ENCODE results near the gene GAN.
A peak's percentile ranks its signal among the peaks of the same experiment; 100 is the strongest.
"Not testable (repeated sequence)": the region's sequence is repeated elsewhere in the genome, so short reads cannot be mapped to it uniquely, and the experiment has no call there.

GAN gene

GRCh38 chr16:81401035-81401950 lies 86.5 kb downstream of the GAN start:
- no peak for DNase-seq

- no peak for DNase-seq
These were observed 88.4 kb downstream of the GAN start for GRCh38 chr16:81403208-81403600.

- peak; percentile 88 for DNase-seq
These were observed 89.0 kb downstream of the GAN start for GRCh38 chr16:81403601-81404391.

- not testable (repeated sequence) for DNase-seq
These were observed 90.2 kb downstream of the GAN start for GRCh38 chr16:81405002-81405401.

- DNase-seq, result no peak
These were observed 90.9 kb downstream of the GAN start for GRCh38 chr16:81405702-81406113.

GRCh38 chr16:81408409-81408950 lies 93.7 kb downstream of the GAN start:
- no peak for DNase-seq

GRCh38 chr16:81409016-81409556 lies 94.3 kb downstream of the GAN start:
- no peak for DNase-seq

GRCh38 chr16:81410643-81411293 lies 96.0 kb downstream of the GAN start:
- no peak for DNase-seq

- no peak for DNase-seq
These were observed 98.7 kb downstream of the GAN start for GRCh38 chr16:81413245-81413990.

- DNase-seq, result no peak
These were observed 101.0 kb downstream of the GAN start for GRCh38 chr16:81415751-81416150.

- DNase-seq, result no peak
These were observed 102.0 kb downstream of the GAN start for GRCh38 chr16:81416749-81417148.

- no peak for DNase-seq
These were observed 102.4 kb downstream of the GAN start for GRCh38 chr16:81417210-81417609.

GRCh38 chr16:81419806-81420205 lies 105.0 kb downstream of the GAN start:
- DNase-seq, result no peak

- no peak for DNase-seq
These were observed 106.4 kb downstream of the GAN start for GRCh38 chr16:81421126-81421525.

- no peak for DNase-seq
These were observed 106.8 kb downstream of the GAN start for GRCh38 chr16:81421536-81421935.

GRCh38 chr16:81422153-81422552 lies 107.4 kb downstream of the GAN start:
- not testable (repeated sequence) for DNase-seq

GRCh38 chr16:81424771-81425170 lies 110.0 kb downstream of the GAN start:
- DNase-seq, result no peak

GRCh38 chr16:81427219-81427618 lies 112.5 kb downstream of the GAN start:
- no peak for DNase-seq

GRCh38 chr16:81429045-81429521 lies 114.3 kb downstream of the GAN start:
- DNase-seq, result peak; percentile 35

GRCh38 chr16:81431554-81432353 lies 117.0 kb downstream of the GAN start:
- no peak for DNase-seq

All from CD4-positive, alpha-beta T cell treated with Interleukin-17A for 4 hours (primary cell).